ENCODE results near the gene USP47.

DNA sequence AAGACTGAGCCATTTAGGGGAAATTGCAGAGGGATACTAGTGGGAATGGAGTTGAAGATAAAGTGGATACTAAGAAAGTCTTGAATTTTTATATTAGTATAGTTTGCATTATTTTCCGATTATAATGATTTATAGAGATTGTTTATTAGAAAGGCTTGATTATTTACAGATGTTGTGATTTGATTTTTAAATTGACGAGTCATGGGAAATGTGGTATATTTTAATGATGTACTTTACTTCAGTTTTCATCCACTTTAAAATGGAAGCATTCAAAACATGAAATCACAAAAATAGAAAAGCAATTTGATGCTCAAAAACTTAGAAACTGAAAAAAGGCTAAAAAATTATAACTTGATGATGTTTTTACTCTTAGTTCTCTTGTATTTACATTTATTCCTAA is 21.2 kb downstream of the USP47 start:
- TF ChIP-seq POLR2A (IDR thresholded peaks at IDR 0.05; ENCODE audit: low read length) (no peak), HDAC2 (IDR thresholded peaks at IDR 0.05) (no peak), EP300 (IDR thresholded peaks at IDR 0.05) (no peak), CBX8 (IDR thresholded peaks at IDR 0.05) (no peak), CTCF (IDR thresholded peaks at IDR 0.05) (no peak), ESRRA (IDR thresholded peaks at IDR 0.05; ENCODE audit: borderline replicate concordance, low read length) (no peak), HOXA7 (CRISPR knock-in tag; IDR thresholded peaks at IDR 0.05) (no peak), NR3C1 (IDR thresholded peaks at IDR 0.05) (no peak)
- TF ChIP-seq, protein P1, sequence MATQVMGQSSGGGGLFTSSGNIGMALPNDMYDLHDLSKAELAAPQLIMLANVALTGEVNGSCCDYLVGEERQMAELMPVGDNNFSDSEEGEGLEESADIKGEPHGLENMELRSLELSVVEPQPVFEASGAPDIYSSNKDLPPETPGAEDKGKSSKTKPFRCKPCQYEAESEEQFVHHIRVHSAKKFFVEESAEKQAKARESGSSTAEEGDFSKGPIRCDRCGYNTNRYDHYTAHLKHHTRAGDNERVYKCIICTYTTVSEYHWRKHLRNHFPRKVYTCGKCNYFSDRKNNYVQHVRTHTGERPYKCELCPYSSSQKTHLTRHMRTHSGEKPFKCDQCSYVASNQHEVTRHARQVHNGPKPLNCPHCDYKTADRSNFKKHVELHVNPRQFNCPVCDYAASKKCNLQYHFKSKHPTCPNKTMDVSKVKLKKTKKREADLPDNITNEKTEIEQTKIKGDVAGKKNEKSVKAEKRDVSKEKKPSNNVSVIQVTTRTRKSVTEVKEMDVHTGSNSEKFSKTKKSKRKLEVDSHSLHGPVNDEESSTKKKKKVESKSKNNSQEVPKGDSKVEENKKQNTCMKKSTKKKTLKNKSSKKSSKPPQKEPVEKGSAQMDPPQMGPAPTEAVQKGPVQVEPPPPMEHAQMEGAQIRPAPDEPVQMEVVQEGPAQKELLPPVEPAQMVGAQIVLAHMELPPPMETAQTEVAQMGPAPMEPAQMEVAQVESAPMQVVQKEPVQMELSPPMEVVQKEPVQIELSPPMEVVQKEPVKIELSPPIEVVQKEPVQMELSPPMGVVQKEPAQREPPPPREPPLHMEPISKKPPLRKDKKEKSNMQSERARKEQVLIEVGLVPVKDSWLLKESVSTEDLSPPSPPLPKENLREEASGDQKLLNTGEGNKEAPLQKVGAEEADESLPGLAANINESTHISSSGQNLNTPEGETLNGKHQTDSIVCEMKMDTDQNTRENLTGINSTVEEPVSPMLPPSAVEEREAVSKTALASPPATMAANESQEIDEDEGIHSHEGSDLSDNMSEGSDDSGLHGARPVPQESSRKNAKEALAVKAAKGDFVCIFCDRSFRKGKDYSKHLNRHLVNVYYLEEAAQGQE (IDR thresholded peaks at IDR 0.05): no peak
